ENCODE results near the gene OTUD5. TPM values are rescaled to one million over a fixed set of nuclear protein-coding genes. Genes with fewer than 3 reads are reported as not detected.
A peak's percentile ranks its signal among the peaks of the same experiment; 100 is the strongest.

OTUD5 gene
- total RNA-seq, 1 experiment from 2014 or later = 37.1 TPM

DNA sequence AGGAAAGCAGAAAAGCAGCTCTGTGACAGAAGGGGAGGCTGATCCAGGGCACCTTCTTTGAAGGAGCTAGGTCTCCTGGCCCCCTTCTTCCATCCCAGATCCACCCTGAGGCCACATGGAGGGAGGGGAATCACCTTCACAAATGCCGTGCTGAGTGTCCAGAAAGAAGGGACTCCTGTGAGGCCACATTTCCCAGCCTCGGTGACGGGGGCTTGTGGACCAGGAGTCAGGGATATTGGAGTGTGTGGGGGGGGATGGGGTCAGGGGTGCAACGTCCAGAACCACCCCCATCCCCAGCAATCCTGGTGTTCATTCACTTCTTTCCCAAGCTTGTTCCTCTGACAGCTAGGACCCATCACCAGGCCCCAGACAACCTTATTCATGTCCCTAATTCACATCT lies 64.5 kb downstream of the OTUD5 start:
- H3K36me3 ChIP-seq (ENCODE audit: low read depth) = no peaks in the 10 kb centered on the region
- intact Hi-C loops (cut with micrococcal nuclease; ENCODE audit: unreplicated experiment) = no loop called here
- no peaks in the 10 kb centered on the region for H3K27me3 ChIP-seq (ENCODE audit: insufficient read depth, low read depth)
- H3K79me2 ChIP-seq (ENCODE audit: low read depth) = peaks cover 8% of the 10 kb centered on the region
- H3K4me3 ChIP-seq = no peak overlapping the region
- no peaks in the 10 kb centered on the region for H4K20me1 ChIP-seq (ENCODE audit: insufficient read depth)
- DNase-seq = no peak
- no peaks in the 10 kb centered on the region for H3K9me2 ChIP-seq (ENCODE audit: insufficient read depth)
- no peak overlapping the region for H3K4me2 ChIP-seq
- BruUV-seq (replicated peaks) = no TSS peak
- TF ChIP-seq, protein P1, sequence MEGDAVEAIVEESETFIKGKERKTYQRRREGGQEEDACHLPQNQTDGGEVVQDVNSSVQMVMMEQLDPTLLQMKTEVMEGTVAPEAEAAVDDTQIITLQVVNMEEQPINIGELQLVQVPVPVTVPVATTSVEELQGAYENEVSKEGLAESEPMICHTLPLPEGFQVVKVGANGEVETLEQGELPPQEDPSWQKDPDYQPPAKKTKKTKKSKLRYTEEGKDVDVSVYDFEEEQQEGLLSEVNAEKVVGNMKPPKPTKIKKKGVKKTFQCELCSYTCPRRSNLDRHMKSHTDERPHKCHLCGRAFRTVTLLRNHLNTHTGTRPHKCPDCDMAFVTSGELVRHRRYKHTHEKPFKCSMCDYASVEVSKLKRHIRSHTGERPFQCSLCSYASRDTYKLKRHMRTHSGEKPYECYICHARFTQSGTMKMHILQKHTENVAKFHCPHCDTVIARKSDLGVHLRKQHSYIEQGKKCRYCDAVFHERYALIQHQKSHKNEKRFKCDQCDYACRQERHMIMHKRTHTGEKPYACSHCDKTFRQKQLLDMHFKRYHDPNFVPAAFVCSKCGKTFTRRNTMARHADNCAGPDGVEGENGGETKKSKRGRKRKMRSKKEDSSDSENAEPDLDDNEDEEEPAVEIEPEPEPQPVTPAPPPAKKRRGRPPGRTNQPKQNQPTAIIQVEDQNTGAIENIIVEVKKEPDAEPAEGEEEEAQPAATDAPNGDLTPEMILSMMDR (conservative IDR thresholded peaks at IDR 0.05) = no peak
- no peak for TF ChIP-seq EZH2 (IDR thresholded peaks at IDR 0.05; ENCODE audit: low read depth)
- H3K27ac ChIP-seq = no peak overlapping the region
- CTCF ChIA-PET = no interaction called here
- POLR2A ChIA-PET (ENCODE audit: unreplicated experiment) = no interaction called here
- H3K4me1 ChIP-seq (replicated peaks; ENCODE audit: insufficient read depth) = no peaks in the 10 kb centered on the region
- no peaks in the 10 kb centered on the region for H3K9me3 ChIP-seq (ENCODE audit: insufficient read depth, low read depth)
- H2AFZ ChIP-seq = no peak overlapping the region
- no peaks in the 10 kb centered on the region for H3F3A ChIP-seq (ENCODE audit: insufficient read depth, low read depth)

DNA sequence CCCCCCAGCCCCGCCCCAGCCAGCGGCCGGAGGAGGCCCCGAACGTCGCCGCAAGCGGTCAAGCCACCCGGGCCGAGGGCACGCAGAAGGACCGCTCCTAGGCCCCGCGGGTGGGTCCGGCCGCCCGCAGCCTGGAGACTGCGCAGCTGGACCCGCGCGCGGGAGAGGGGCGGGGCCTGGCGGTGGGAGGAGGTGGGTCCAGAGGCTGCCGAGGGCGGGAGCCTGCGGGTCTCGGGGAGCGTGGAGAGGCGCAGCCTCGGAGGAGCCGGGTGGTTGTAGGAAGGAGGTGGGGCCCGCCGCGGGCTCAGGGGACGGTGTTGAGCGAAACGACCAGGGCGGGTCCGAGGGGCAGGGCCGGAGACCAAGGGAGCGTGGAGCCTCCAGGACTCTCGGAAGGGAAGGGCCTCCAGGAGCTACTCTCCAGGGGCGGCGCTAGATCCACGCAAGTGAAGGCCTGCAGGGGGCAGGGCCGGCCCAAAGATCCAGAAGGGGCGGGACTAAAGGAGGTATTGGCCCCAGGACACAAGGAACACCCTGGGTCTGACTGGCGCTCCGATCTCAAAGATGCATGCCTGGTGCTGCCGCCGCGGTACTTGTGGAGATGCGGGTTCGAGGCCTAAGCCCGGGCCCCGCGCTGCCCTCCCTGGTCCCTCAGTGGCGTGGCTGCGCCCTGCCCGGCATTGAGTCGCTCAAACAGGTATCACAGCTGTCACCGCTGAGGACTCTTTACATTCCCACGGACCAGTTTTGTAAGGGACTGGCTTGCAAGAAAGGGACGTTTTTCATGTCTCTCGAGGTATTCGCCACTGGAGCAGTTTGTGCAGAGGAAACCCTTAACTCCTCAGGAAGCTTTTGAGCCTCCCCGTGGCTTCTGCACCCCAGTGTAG lies 65.8 kb downstream of the OTUD5 start:
- Histone ChIP-seq H3K4me1 (replicated peaks; ENCODE audit: insufficient read depth) (no peaks in the 10 kb centered on the region), H3K27me3 (ENCODE audit: insufficient read depth, low read depth) (no peaks in the 10 kb centered on the region), H3K9me3 (ENCODE audit: insufficient read depth, low read depth) (no peaks in the 10 kb centered on the region), H3K4me2 (peak overlapping the region; percentile 72), H4K20me1 (ENCODE audit: insufficient read depth) (no peaks in the 10 kb centered on the region), H3K9me2 (ENCODE audit: insufficient read depth) (no peaks in the 10 kb centered on the region), H3K27ac (no peak overlapping the region), H3K4me3 (peak overlapping the region; percentile 44; the same call in 1 of the 2 replicates), H3F3A (ENCODE audit: insufficient read depth, low read depth) (no peaks in the 10 kb centered on the region), H2AFZ (no peak overlapping the region), H3K79me2 (ENCODE audit: low read depth) (peaks cover 5% of the 10 kb centered on the region), H3K36me3 (ENCODE audit: low read depth) (no peaks in the 10 kb centered on the region)
- ChIA-PET CTCF (no interaction called here), POLR2A (ENCODE audit: unreplicated experiment) (interaction anchor here (0.6 to 0.7 kb wide), 3 partner anchors 24 to 86 kb away, joined by 3 to 5 read pairs (median 5); no protein-coding TSS in a partner anchor)
- BruUV-seq (replicated peaks) = no TSS peak
- intact Hi-C loops (cut with micrococcal nuclease; ENCODE audit: unreplicated experiment) = no loop called here
- TF ChIP-seq EZH2 (IDR thresholded peaks at IDR 0.05; ENCODE audit: low read depth) = no peak
- TF ChIP-seq, protein P1 (conservative IDR thresholded peaks at IDR 0.05) = peak; percentile 49; the same call in 1 of the 2 replicates
- DNase-seq = peak; percentile 75 to 81

DNA sequence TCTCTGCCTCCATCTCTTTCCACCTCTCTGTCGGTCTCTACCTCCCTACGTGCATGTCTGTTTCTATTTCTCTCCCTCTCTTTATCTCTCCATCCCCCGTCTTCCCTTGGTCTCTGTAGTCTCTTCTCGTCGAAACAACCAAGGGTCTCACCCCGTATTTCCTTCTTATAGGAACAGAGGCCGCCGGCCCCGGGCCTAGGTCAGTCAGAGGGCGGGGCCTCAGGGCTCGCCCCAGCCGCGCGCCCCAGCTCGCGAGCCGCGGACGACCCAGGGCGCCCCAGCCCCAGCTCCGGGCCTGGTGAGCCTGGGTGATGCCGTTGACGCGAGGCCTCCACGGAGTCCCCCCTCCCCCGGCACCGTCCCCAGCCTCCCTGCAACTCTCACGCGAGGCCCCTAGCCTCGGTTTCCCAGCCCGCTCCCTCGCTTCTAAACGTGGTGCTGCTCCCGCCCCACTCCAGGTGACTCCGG lies 66.4 kb downstream of the OTUD5 start:
- H3K4me1 ChIP-seq (replicated peaks; ENCODE audit: insufficient read depth) = no peaks in the 10 kb centered on the region
- CTCF ChIA-PET = no interaction called here
- no peaks in the 10 kb centered on the region for H3K27me3 ChIP-seq (ENCODE audit: insufficient read depth, low read depth)
- POLR2A ChIA-PET (ENCODE audit: unreplicated experiment) = interaction anchor here (0.7 kb wide), 1 partner anchor 85 kb away, joined by 5 read pairs; no protein-coding TSS in a partner anchor
- no peak overlapping the region for H2AFZ ChIP-seq
- no peaks in the 10 kb centered on the region for H3K36me3 ChIP-seq (ENCODE audit: low read depth)
- no peaks in the 10 kb centered on the region for H3K79me2 ChIP-seq (ENCODE audit: low read depth)
- no peaks in the 10 kb centered on the region for H3K9me2 ChIP-seq (ENCODE audit: insufficient read depth)
- no peaks in the 10 kb centered on the region for H4K20me1 ChIP-seq (ENCODE audit: insufficient read depth)
- peak overlapping the region; percentile 44; the same call in 1 of the 2 replicates for H3K4me3 ChIP-seq
- H3K27ac ChIP-seq = no peak overlapping the region
- no peak for DNase-seq
- TF ChIP-seq EZH2 (IDR thresholded peaks at IDR 0.05; ENCODE audit: low read depth) = no peak
- TF ChIP-seq, protein P1 (conservative IDR thresholded peaks at IDR 0.05) = no peak
- H3K9me3 ChIP-seq (ENCODE audit: insufficient read depth, low read depth) = no peaks in the 10 kb centered on the region
- intact Hi-C loops (cut with micrococcal nuclease; ENCODE audit: unreplicated experiment) = no loop called here
- H3F3A ChIP-seq (ENCODE audit: insufficient read depth, low read depth) = no peaks in the 10 kb centered on the region
- BruUV-seq (replicated peaks) = no TSS peak
- peak overlapping the region; percentile 72 for H3K4me2 ChIP-seq
